IMR-90 (cell line): ENCODE data around the gene MFAP4.

Experiments used
- BHLHE40 ChIP-seq: fragments of 150-350 bp; IDR thresholded peaks from 2 replicates; pipeline ENCODE4 v1.6.1; 2016; ENCODE audit warnings: mild to moderate bottlenecking, low read depth, low read length
- CEBPB ChIP-seq: IDR thresholded peaks from 2 replicates; pipeline ENCODE4 v1.6.1; 2012; ENCODE audit warnings: low read depth, low read length, improper control_type of control experiment
- CHD1 ChIP-seq: IDR thresholded peaks from 2 replicates; pipeline ENCODE4 v1.6.1; 2012; ENCODE audit warnings: low read depth, low read length, improper control_type of control experiment
- MAZ ChIP-seq: IDR thresholded peaks from 2 replicates; pipeline ENCODE4 v1.6.1; 2012; ENCODE audit warnings: low read depth, mild to moderate bottlenecking, low read length, improper control_type of control experiment, moderate library complexity, borderline replicate concordance
- MXI1 ChIP-seq: IDR thresholded peaks from 2 replicates; pipeline ENCODE4 v1.6.1; 2012; ENCODE audit warnings: low read depth, mild to moderate bottlenecking, low read length, moderate library complexity, borderline replicate concordance
- NFE2L2 ChIP-seq: fragments of 150-350 bp; IDR thresholded peaks from 2 replicates; pipeline ENCODE4 v1.6.1; 2016; ENCODE audit warnings: low read depth, mild to moderate bottlenecking, low read length
- POLR2A ChIP-seq: IDR thresholded peaks from 2 replicates; pipeline ENCODE4 v1.6.1; 2012; ENCODE audit warnings: mild to moderate bottlenecking, low read depth, low read length
- RAD21 ChIP-seq: IDR thresholded peaks from 2 replicates; pipeline ENCODE4 v1.6.1; 2012; ENCODE audit warnings: low read length, improper control_type of control experiment
- RCOR1 ChIP-seq: IDR thresholded peaks from 2 replicates; pipeline ENCODE4 v1.6.1; 2012; ENCODE audit warnings: mild to moderate bottlenecking, low read length, improper control_type of control experiment; ENCODE audit not compliant: insufficient replicate concordance
- RFX5 ChIP-seq: IDR thresholded peaks from 2 replicates; pipeline ENCODE4 v1.8.0; 2012; ENCODE audit warnings: low read depth, mild to moderate bottlenecking, low read length, moderate library complexity
- SMC3 ChIP-seq: fragments of 150-350 bp; IDR thresholded peaks from 2 replicates; pipeline ENCODE4 v1.6.1; 2016; ENCODE audit warnings: low read depth, mild to moderate bottlenecking, antibody characterized with exemption, low read length, moderate library complexity
- TF ChIP-seq, protein P1 (sequence below): conservative IDR thresholded peaks from 2 replicates; pipeline ENCODE4 v1.5.1; 2012; ENCODE audit warnings: mild to moderate bottlenecking, low read depth, low read length, improper control_type of control experiment
- TF ChIP-seq, protein P2 (sequence below): fragments of 150-350 bp; IDR thresholded peaks from 2 replicates; pipeline ENCODE4 v1.6.1; 2016; ENCODE audit warnings: low read depth, mild to moderate bottlenecking, low read length, moderate library complexity, borderline replicate concordance
- TF ChIP-seq, protein P3 (sequence below): fragments of 150-350 bp; IDR thresholded peaks from 2 replicates; pipeline ENCODE4 v1.6.1; 2017; ENCODE audit warnings: mild to moderate bottlenecking, antibody characterized with exemption, low read length, low read depth

DNA sequence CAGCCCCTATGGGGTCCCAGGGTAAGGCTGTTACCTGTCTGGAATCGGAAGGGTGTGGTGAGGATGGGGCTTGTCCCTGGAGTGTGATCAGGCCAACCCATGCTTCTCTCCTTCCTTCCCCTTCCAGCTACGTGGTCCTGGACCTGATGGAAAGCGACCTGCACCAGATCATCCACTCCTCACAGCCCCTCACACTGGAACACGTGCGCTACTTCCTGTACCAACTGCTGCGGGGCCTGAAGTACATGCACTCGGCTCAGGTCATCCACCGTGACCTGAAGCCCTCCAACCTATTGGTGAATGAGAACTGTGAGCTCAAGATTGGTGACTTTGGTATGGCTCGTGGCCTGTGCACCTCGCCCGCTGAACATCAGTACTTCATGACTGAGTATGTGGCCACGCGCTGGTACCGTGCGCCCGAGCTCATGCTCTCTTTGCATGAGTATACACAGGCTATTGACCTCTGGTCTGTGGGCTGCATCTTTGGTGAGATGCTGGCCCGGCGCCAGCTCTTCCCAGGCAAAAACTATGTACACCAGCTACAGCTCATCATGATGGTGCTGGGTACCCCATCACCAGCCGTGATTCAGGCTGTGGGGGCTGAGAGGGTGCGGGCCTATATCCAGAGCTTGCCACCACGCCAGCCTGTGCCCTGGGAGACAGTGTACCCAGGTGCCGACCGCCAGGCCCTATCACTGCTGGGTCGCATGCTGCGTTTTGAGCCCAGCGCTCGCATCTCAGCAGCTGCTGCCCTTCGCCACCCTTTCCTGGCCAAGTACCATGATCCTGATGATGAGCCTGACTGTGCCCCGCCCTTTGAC lies 6.3 kb downstream of the MFAP4 start:
- TF ChIP-seq SMC3, result no peak
- TF ChIP-seq, protein P1, sequence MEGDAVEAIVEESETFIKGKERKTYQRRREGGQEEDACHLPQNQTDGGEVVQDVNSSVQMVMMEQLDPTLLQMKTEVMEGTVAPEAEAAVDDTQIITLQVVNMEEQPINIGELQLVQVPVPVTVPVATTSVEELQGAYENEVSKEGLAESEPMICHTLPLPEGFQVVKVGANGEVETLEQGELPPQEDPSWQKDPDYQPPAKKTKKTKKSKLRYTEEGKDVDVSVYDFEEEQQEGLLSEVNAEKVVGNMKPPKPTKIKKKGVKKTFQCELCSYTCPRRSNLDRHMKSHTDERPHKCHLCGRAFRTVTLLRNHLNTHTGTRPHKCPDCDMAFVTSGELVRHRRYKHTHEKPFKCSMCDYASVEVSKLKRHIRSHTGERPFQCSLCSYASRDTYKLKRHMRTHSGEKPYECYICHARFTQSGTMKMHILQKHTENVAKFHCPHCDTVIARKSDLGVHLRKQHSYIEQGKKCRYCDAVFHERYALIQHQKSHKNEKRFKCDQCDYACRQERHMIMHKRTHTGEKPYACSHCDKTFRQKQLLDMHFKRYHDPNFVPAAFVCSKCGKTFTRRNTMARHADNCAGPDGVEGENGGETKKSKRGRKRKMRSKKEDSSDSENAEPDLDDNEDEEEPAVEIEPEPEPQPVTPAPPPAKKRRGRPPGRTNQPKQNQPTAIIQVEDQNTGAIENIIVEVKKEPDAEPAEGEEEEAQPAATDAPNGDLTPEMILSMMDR, result no peak
- no peak for TF ChIP-seq MXI1
- no peak for TF ChIP-seq POLR2A
- no peak for TF ChIP-seq MAZ
- TF ChIP-seq NFE2L2, result no peak
- no peak for TF ChIP-seq RFX5
- no peak for TF ChIP-seq RCOR1
- TF ChIP-seq RAD21, result no peak
- TF ChIP-seq, protein P2, sequence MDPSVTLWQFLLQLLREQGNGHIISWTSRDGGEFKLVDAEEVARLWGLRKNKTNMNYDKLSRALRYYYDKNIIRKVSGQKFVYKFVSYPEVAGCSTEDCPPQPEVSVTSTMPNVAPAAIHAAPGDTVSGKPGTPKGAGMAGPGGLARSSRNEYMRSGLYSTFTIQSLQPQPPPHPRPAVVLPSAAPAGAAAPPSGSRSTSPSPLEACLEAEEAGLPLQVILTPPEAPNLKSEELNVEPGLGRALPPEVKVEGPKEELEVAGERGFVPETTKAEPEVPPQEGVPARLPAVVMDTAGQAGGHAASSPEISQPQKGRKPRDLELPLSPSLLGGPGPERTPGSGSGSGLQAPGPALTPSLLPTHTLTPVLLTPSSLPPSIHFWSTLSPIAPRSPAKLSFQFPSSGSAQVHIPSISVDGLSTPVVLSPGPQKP, result no peak
- no peak for TF ChIP-seq CEBPB
- TF ChIP-seq BHLHE40, result no peak
- no peak for TF ChIP-seq CHD1
- TF ChIP-seq, protein P3, sequence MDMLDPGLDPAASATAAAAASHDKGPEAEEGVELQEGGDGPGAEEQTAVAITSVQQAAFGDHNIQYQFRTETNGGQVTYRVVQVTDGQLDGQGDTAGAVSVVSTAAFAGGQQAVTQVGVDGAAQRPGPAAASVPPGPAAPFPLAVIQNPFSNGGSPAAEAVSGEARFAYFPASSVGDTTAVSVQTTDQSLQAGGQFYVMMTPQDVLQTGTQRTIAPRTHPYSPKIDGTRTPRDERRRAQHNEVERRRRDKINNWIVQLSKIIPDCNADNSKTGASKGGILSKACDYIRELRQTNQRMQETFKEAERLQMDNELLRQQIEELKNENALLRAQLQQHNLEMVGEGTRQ, result no peak
